IMR-90 (cell line): Measurements from ENCODE around the gene LTBP1. TPM values are rescaled to one million over a fixed set of nuclear protein-coding genes. Genes with fewer than 3 reads are reported as not detected.

ENCODE experiments used
- ATAC-seq: fragments of 200-7000 bp; cut with Tn5 transposase; 2 replicates; pipeline ENCODE4 v1.9.1; 2020; ENCODE audit warnings: low read depth, mild to moderate bottlenecking, moderate library complexity
- BruUV-seq: library from RNA; stranded (reverse); fragments of 400-500 nt; replicated peaks from 2 replicates; lab custom pipeline; 2021; lab: Mats Ljungman, UMichigan
- CTCF ChIA-PET: fragments of 300-600 bp; formaldehyde crosslinking; extraction: SDS; loops from one replicate; lab custom pipeline; 2021; ENCODE audit warnings: antibody characterized with exemption; lab: Yijun Ruan, JAX
- POLR2A ChIA-PET: fragments of 300-600 bp; sonication (Branson Sonifier 250); formaldehyde crosslinking; loops from one replicate; lab custom pipeline; 2022; ENCODE audit warnings: antibody characterized with exemption; ENCODE audit not compliant: unreplicated experiment; lab: Charles Lee
- DNase-seq: peaks from one replicate; pipeline ENCODE4 v3.0.0; 2013
- H2AFZ ChIP-seq: replicated peaks from 2 replicates; pipeline ENCODE3; 2013; ENCODE audit warnings: low read length, mild to moderate bottlenecking; ENCODE audit not compliant: poor library complexity
- H2AK5ac ChIP-seq: 2 replicates; pipeline ENCODE4 v1.6.1; 2013; ENCODE audit warnings: low read depth, low read length, inconsistent platforms
- H2AK9ac ChIP-seq: replicated peaks from 2 replicates; pipeline ENCODE3; 2013; ENCODE audit warnings: mild to moderate bottlenecking, low read depth, low read length, moderate library complexity; ENCODE audit not compliant: poor library complexity
- H2BK120ac ChIP-seq: 2 replicates; pipeline ENCODE4 v1.6.1; 2013; ENCODE audit warnings: low read depth, low read length, inconsistent platforms
- H2BK15ac ChIP-seq: 3 replicates; pipeline ENCODE4 v1.6.1; 2013; ENCODE audit warnings: low read depth, low read length, inconsistent platforms
- H2BK20ac ChIP-seq: 2 replicates; pipeline ENCODE4 v1.6.1; 2013; ENCODE audit warnings: low read depth, mild to moderate bottlenecking, inconsistent platforms, low read length, moderate library complexity
- H2BK5ac ChIP-seq: 2 replicates; pipeline ENCODE4 v1.6.1; 2013; ENCODE audit warnings: mild to moderate bottlenecking, low read depth, low read length, inconsistent platforms; ENCODE audit not compliant: poor library complexity, severe bottlenecking
- H3K14ac ChIP-seq: replicated peaks from 2 replicates; pipeline ENCODE4 v1.6.1; 2013; ENCODE audit warnings: low read depth, low read length, inconsistent platforms
- H3K18ac ChIP-seq: 2 replicates; pipeline ENCODE4 v1.6.1; 2013; ENCODE audit warnings: low read depth, low read length, control low read depth
- H3K23ac ChIP-seq: 2 replicates; pipeline ENCODE4 v1.6.1; 2013; ENCODE audit warnings: low read depth, low read length, inconsistent platforms
- H3K27ac ChIP-seq: 2 replicates; pipeline ENCODE4 v1.5.1; 2013; ENCODE audit warnings: mild to moderate bottlenecking, control low read depth, low read length; ENCODE audit not compliant: insufficient read depth
- H3K27me3 ChIP-seq: 2 replicates; pipeline ENCODE4 v1.6.1; 2013; ENCODE audit warnings: low read length; ENCODE audit not compliant: control insufficient read depth, insufficient read depth
- H3K36me3 ChIP-seq: 2 replicates; pipeline ENCODE4 v1.6.1; 2013; ENCODE audit warnings: low read length, mixed read lengths; ENCODE audit not compliant: control insufficient read depth, insufficient read depth
- H3K4ac ChIP-seq: 2 replicates; pipeline ENCODE4 v1.6.1; 2013; ENCODE audit warnings: low read depth, low read length, inconsistent platforms
- H3K4me1 ChIP-seq: 2 replicates; pipeline ENCODE4 v1.6.1; 2013; ENCODE audit warnings: low read length, mixed read lengths; ENCODE audit not compliant: control insufficient read depth, insufficient read depth
- H3K4me2 ChIP-seq: 2 replicates; pipeline ENCODE4 v1.6.1; 2013; ENCODE audit warnings: low read depth, mild to moderate bottlenecking, control low read depth, low read length, moderate library complexity
- H3K4me3 ChIP-seq: 2 replicates; pipeline ENCODE4 v1.5.1; 2013; ENCODE audit warnings: low read depth, mild to moderate bottlenecking, control low read depth, low read length, moderate library complexity; ENCODE audit not compliant: insufficient read depth
- H3K56ac ChIP-seq: 2 replicates; pipeline ENCODE4 v1.6.1; 2013; ENCODE audit warnings: low read length, inconsistent platforms; ENCODE audit not compliant: insufficient read depth; ENCODE audit errors: extremely low read depth
- H3K79me1 ChIP-seq, 2 experiments: 2 replicates each; pipeline ENCODE4 v1.6.1; 2013; ENCODE audit warnings: low read length in 2 of 2, inconsistent platforms in 1 of 2, low read depth in 1 of 2
- H3K9ac ChIP-seq: 2 replicates; pipeline ENCODE4 v1.6.1; 2013; ENCODE audit warnings: low read depth, low read length, control low read depth
- H3K9me1 ChIP-seq: 2 replicates; pipeline ENCODE4 v1.6.1; 2013; ENCODE audit warnings: low read length, inconsistent platforms; ENCODE audit not compliant: insufficient read depth
- H3K9me3 ChIP-seq: 2 replicates; pipeline ENCODE4 v1.6.1; 2013; ENCODE audit warnings: low read length; ENCODE audit not compliant: control insufficient read depth, insufficient read depth
- H4K20me1 ChIP-seq: 2 replicates; pipeline ENCODE4 v1.6.1; 2013; ENCODE audit warnings: low read length, inconsistent platforms; ENCODE audit not compliant: insufficient read depth
- H4K5ac ChIP-seq: 2 replicates; pipeline ENCODE4 v1.6.1; 2013; ENCODE audit warnings: mild to moderate bottlenecking, low read depth, low read length, control low read depth
- H4K8ac ChIP-seq, 2 experiments: 2 replicates each; pipeline ENCODE4 v1.6.1; 2013; ENCODE audit warnings: low read depth in 2 of 2, low read length in 2 of 2, control low read depth in 1 of 2, inconsistent platforms in 1 of 2
- H4K91ac ChIP-seq: 2 replicates; pipeline ENCODE4 v1.6.1; 2013; ENCODE audit warnings: low read depth, low read length, inconsistent platforms; ENCODE audit not compliant: insufficient read depth
- BHLHE40 ChIP-seq: fragments of 150-350 bp; IDR thresholded peaks from 2 replicates; pipeline ENCODE4 v1.6.1; 2016; ENCODE audit warnings: mild to moderate bottlenecking, low read depth, low read length
- CHD1 ChIP-seq: IDR thresholded peaks from 2 replicates; pipeline ENCODE4 v1.6.1; 2012; ENCODE audit warnings: low read depth, low read length, improper control_type of control experiment
- FOS ChIP-seq: fragments of 150-350 bp; IDR thresholded peaks from 2 replicates; pipeline ENCODE4 v1.6.1; 2016; ENCODE audit warnings: low read depth, low read length
- MXI1 ChIP-seq: IDR thresholded peaks from 2 replicates; pipeline ENCODE4 v1.6.1; 2012; ENCODE audit warnings: low read depth, mild to moderate bottlenecking, low read length, moderate library complexity, borderline replicate concordance
- POLR2A ChIP-seq: IDR thresholded peaks from 2 replicates; pipeline ENCODE4 v1.6.1; 2012; ENCODE audit warnings: mild to moderate bottlenecking, low read depth, low read length
- RAD21 ChIP-seq: IDR thresholded peaks from 2 replicates; pipeline ENCODE4 v1.6.1; 2012; ENCODE audit warnings: low read length, improper control_type of control experiment
- RFX5 ChIP-seq: IDR thresholded peaks from 2 replicates; pipeline ENCODE4 v1.8.0; 2012; ENCODE audit warnings: low read depth, mild to moderate bottlenecking, low read length, moderate library complexity
- SMC3 ChIP-seq: fragments of 150-350 bp; IDR thresholded peaks from 2 replicates; pipeline ENCODE4 v1.6.1; 2016; ENCODE audit warnings: low read depth, mild to moderate bottlenecking, antibody characterized with exemption, low read length, moderate library complexity
- WGBS, 2 experiments: methylation state at CpG; one replicate each; pipeline versions ENCODE4 v1.1.5 to v1.1.7; 2013; ENCODE audit warnings: missing lambda C conversion rate in 2 of 2; ENCODE audit not compliant: insufficient read length in 1 of 2; ENCODE audit errors: extremely low coverage in 2 of 2; 5-methylcytosine and 5-hydroxymethylcytosine counted together
- dilution Hi-C: fragments of 300-500 bp; cut with HindIII; formaldehyde crosslinking; loops from one replicate; pipeline ENCODE4 v1.14.3; 2018; ENCODE audit warnings: low sequenced_read_pairs; ENCODE audit not compliant: unreplicated experiment
- in situ Hi-C: fragments of 300-500 bp; cut with MboI; formaldehyde crosslinking; loops from 3 replicates; pipeline ENCODE4 v1.14.3; 2019; ENCODE audit warnings: low sequenced_read_pairs, inconsistent platforms, mixed read lengths
- intact Hi-C: fragments of 100-400 bp; cut with micrococcal nuclease; formaldehyde crosslinking; loops from 2 replicates; pipeline ENCODE4 v1.10.0; 2022
- polyA plus RNA-seq, 3 experiments: library from polyadenylated mRNA; depleted of rRNA; stranded (reverse); fragments of >200 nt; gene quantifications; 2 replicates each; pipeline ENCODE4 v1.2.3, GENCODE V29; 2012; ENCODE audit warnings: low replicate concordance in 1 of 3
- total RNA-seq: library from RNA; depleted of rRNA; stranded (reverse); fragments of >200 nt; gene quantifications from 2 replicates; pipeline ENCODE4 v1.2.3, GENCODE V29; 2012
- TF ChIP-seq, protein P1 (sequence below): conservative IDR thresholded peaks from 2 replicates; pipeline ENCODE4 v1.5.1; 2012; ENCODE audit warnings: mild to moderate bottlenecking, low read depth, low read length, improper control_type of control experiment
- TF ChIP-seq, protein P2 (sequence below): fragments of 150-350 bp; IDR thresholded peaks from 2 replicates; pipeline ENCODE4 v1.6.1; 2016; ENCODE audit warnings: low read depth, mild to moderate bottlenecking, low read length, moderate library complexity, borderline replicate concordance

Gene LTBP1
- total and polyA plus RNA-seq, 2 of the 4 experiments (the other 2 are of a cell fraction), result 235 to 326 TPM

DNA sequence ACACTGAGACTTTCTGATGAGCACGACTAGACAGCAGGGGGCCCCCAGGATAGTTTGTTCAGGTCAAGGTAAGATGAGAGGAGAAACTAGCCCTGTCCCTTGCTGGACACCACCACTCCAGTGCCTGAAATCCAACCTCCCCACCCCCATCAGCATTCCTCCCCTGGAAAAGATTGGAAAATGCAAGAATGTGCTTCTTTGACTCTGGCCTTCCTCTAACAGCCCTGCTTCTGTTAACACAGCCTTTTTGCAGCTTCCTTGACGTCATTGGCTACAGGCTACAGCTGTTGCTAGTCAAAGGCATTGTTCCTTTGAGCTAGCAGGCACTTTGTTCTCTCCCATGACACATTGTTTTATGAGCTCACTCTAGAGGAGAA is 20.1 kb upstream of the LTBP1 start:
- ChIA-PET CTCF (interaction anchor here (0.5 to 0.6 kb wide), 2 partner anchors 49 to 512 kb away, joined by 3 to 6 read pairs; no protein-coding TSS in a partner anchor), POLR2A (no interaction called here)
- no peak overlapping the region for H3K14ac ChIP-seq
- ATAC-seq (peak; percentile 92), DNase-seq (peak; percentile 93)
- H3K4me1 ChIP-seq, result peaks cover 13% of the 10 kb centered on the region
- H4K8ac ChIP-seq, result peak overlapping the region in 1 of 2 experiments; percentile 25; a peak in 1 of 4 replicates
- peak overlapping the region; percentile 1; the same call in 1 of the 2 replicates for H3K4me2 ChIP-seq
- no TSS peak for BruUV-seq
- intact Hi-C loops, result no loop called here
- H3K9ac ChIP-seq, result no peak overlapping the region
- H4K20me1 ChIP-seq, result no peaks in the 10 kb centered on the region
- H3K56ac ChIP-seq, result no peak overlapping the region
- peak overlapping the region; percentile 38; the same call in 1 of the 2 replicates for H4K91ac ChIP-seq
- H3K9me3 ChIP-seq, result no peaks in the 10 kb centered on the region
- TF ChIP-seq SMC3 (no peak), FOS (no peak), RAD21 (no peak), POLR2A (no peak), CHD1 (no peak), BHLHE40 (no peak), RFX5 (no peak), MXI1 (no peak)
- TF ChIP-seq, protein P1, sequence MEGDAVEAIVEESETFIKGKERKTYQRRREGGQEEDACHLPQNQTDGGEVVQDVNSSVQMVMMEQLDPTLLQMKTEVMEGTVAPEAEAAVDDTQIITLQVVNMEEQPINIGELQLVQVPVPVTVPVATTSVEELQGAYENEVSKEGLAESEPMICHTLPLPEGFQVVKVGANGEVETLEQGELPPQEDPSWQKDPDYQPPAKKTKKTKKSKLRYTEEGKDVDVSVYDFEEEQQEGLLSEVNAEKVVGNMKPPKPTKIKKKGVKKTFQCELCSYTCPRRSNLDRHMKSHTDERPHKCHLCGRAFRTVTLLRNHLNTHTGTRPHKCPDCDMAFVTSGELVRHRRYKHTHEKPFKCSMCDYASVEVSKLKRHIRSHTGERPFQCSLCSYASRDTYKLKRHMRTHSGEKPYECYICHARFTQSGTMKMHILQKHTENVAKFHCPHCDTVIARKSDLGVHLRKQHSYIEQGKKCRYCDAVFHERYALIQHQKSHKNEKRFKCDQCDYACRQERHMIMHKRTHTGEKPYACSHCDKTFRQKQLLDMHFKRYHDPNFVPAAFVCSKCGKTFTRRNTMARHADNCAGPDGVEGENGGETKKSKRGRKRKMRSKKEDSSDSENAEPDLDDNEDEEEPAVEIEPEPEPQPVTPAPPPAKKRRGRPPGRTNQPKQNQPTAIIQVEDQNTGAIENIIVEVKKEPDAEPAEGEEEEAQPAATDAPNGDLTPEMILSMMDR, result no peak
- TF ChIP-seq, protein P2, sequence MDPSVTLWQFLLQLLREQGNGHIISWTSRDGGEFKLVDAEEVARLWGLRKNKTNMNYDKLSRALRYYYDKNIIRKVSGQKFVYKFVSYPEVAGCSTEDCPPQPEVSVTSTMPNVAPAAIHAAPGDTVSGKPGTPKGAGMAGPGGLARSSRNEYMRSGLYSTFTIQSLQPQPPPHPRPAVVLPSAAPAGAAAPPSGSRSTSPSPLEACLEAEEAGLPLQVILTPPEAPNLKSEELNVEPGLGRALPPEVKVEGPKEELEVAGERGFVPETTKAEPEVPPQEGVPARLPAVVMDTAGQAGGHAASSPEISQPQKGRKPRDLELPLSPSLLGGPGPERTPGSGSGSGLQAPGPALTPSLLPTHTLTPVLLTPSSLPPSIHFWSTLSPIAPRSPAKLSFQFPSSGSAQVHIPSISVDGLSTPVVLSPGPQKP, result no peak
- no peak overlapping the region for H3K4ac ChIP-seq
- H2AK9ac ChIP-seq, result no peak overlapping the region
- H3K4me3 ChIP-seq, result no peak overlapping the region
- 14% methylated on average over 1 of the region's 2 CpGs; no CpG with 5 or more reads in 1 of the 2 experiments for WGBS, 2 experiments
- no peaks in the 10 kb centered on the region for H3K36me3 ChIP-seq
- dilution Hi-C loops, result no loop called here
- H3K79me1 ChIP-seq, result no peaks in the 10 kb centered on the region
- H3K27ac ChIP-seq, result peak overlapping the region; percentile 54; the same call in 1 of the 2 replicates
- peak overlapping the region; percentile 56; the same call in 1 of the 2 replicates for H2BK20ac ChIP-seq
- peak overlapping the region; percentile 10; the same call in 1 of the 2 replicates for H4K5ac ChIP-seq
- H3K23ac ChIP-seq, result no peak overlapping the region
- H3K18ac ChIP-seq, result peak overlapping the region; percentile 50
- peaks cover 4% of the 10 kb centered on the region; the same call in 1 of the 2 replicates for H3K9me1 ChIP-seq
- no peaks in the 10 kb centered on the region for H3K27me3 ChIP-seq
- in situ Hi-C loops, result no loop called here
- H2AK5ac ChIP-seq, result no peak overlapping the region; the same call in 1 of the 2 replicates
- H2BK120ac ChIP-seq, result peak overlapping the region; percentile 45; the same call in 1 of the 2 replicates
- no peak overlapping the region for H2BK5ac ChIP-seq
- peak overlapping the region; percentile 9; the same call in 1 of the 3 replicates for H2BK15ac ChIP-seq
- peak overlapping the region; percentile 66 for H2AFZ ChIP-seq
